ENCODE data around the gene DHX35.

The DHX35 gene

DNA sequence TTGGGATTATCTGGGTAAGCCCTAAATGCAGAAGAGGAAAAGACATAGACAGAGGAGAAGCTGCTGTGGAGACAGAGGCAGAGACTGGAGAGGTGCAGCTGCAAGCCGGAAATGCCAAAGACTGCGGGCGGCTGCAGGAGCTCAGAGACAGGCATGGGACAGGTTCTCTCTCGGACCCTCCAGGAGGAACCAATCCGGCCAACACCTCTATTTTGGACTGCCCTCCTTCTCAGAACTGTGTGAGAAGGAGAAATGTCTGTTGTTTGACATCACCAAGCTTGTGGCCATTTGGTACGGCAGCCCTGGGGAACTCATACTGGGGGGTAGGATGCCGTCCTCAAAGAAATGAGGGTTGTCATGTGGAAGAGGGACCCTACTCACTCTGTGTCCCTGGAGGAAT, 95.0 kb downstream of the DHX35 start:
- TF ChIP-seq ZNF274 (IDR thresholded peaks at IDR 0.05; ENCODE audit: low read depth, low read length): no peak
- H3K4me3 ChIP-seq (ENCODE audit: low read length): no peak overlapping the region

DNA sequence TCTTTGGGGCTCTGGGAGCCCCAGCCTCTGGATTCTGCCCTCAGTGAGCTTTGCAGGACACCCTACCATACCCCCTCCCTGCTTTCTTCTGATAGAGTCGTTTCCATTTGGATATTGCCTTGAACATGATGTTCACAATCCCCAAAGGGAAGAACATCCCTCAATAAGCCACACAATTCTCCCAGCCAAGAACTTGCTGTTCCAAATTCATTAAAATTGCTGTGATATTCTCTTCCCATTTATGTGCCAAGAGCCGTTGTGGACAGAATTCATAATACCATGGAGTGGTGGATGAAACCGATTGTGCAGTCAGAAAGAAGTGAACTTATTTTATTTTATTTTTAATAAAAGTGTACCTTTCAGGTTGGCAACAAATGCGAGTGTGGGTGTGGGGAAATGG, 95.8 kb downstream of the DHX35 start:
- H3K4me3 ChIP-seq (ENCODE audit: low read length): no peak overlapping the region
- no peak for TF ChIP-seq ZNF274 (IDR thresholded peaks at IDR 0.05; ENCODE audit: low read depth, low read length)

DNA sequence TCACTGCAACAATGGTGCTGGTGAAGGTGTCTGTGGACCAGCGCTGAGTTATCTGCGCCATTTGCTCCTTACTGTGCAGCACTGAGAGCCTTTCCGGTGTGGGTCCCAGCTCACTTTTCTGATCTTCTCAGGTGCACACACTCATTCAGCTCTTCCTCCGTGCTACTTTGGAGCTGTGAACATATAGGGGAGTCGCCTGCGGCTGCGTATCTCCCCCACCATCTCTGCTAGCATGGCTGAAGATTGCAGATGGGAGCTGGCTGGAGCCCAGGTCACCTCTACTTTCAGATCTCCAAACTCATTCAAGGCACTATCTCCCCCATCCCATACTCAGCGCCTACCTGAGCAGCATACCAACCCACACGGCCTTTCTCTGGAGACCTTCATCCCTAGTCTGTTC, 96.9 kb downstream of the DHX35 start:
- no peak for TF ChIP-seq ZNF274 (IDR thresholded peaks at IDR 0.05; ENCODE audit: low read depth, low read length)
- H3K4me3 ChIP-seq (ENCODE audit: low read length): no peak overlapping the region

DNA sequence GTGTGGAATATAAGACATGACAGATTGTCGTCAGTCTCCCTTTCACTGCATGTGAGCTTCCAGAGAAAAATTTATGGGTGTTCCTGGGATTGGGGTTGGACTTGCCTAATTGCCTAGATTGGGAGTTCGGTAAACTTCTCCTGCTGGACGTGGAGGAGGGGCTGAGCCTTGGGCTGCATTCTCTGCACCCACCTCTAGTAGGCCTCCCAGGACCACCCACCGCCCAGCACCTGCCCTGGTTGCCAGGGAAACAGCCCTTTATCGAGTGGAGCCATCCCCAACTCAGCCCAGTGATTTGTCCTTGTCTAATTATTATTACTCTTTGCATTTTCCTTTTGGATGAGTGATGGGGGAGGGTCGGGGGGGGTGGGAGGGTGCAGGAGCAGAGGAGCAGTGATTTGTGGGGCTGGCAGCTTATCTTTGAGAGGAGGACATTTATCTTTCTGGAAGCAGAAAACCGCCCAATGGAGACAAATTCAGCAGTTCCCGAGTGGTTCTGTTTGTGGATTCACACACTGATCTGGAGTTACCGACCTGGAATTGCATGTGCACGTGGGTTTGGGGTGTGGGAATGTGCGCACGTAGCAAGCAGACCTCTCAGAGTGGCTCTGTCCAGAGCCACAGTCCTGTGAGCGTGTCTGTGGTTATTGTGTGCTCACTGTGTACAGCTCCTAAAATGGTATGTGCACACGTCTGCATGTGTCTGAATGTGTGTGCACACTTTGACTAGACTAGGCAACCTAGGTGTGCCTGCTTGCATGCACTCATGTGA, 104.5 kb downstream of the DHX35 start:
- TF ChIP-seq ZNF274 (IDR thresholded peaks at IDR 0.05; ENCODE audit: low read depth, low read length): no peak

DNA sequence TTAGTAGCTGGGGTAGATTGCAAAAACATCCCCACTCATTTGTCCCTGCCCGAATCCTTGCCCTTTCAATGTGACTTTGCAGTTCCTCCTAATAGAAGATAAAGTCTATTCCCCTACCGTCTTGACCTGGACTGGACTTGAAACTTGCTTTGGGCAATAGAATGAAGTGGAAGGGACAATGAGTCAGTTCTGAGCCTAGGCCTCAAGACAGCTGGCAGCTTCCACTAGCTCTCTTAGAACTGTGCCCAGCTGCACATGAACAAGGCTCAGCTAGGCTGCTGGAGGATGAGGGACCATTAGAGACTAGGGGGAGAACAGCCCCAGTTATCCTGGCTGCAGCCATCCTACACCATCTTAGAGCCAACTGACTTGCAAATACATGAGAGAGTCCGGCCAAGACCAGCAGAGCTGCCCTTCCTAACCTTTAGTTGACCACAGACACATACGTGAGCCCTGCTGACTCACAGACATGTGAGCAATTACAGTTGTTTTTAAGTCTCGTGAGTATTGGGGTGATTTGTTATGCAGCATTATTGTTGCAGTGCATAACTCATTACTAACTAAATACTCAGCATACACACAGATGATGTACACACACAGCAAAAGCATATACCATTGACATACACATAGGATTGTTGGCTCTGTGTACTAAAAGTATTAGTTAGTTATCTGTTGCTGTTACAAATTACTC, 105.5 kb downstream of the DHX35 start:
- no peak overlapping the region for H3K4me3 ChIP-seq (ENCODE audit: low read length)
- TF ChIP-seq ZNF274 (IDR thresholded peaks at IDR 0.05; ENCODE audit: low read depth, low read length): no peak

More for the DNA sequence above, 104.5 kb downstream of the DHX35 start:
- no peak overlapping the region for H3K4me3 ChIP-seq (ENCODE audit: low read length)

DNA sequence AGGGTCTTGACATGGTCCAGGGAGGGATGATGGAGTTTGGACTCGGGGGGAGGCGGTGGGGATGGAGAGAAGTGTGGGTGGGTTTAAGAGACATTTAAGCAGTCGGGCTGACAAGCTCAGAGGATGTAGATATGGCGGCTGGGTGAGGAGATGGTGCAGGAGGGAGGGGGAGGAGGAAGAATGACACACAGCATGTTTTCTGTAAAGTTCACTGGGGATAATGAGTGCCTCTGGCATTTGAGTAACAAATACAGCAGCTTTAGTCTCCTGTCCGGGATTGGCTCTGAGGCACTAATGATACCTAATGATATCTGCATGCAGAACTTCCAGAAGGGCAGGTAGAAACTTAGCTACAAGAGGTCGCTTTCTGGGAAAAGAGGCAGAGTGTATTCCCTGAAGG, 107.8 kb downstream of the DHX35 start:
- TF ChIP-seq ZNF274 (IDR thresholded peaks at IDR 0.05; ENCODE audit: low read depth, low read length): no peak
- no peak overlapping the region for H3K4me3 ChIP-seq (ENCODE audit: low read length)

DNA sequence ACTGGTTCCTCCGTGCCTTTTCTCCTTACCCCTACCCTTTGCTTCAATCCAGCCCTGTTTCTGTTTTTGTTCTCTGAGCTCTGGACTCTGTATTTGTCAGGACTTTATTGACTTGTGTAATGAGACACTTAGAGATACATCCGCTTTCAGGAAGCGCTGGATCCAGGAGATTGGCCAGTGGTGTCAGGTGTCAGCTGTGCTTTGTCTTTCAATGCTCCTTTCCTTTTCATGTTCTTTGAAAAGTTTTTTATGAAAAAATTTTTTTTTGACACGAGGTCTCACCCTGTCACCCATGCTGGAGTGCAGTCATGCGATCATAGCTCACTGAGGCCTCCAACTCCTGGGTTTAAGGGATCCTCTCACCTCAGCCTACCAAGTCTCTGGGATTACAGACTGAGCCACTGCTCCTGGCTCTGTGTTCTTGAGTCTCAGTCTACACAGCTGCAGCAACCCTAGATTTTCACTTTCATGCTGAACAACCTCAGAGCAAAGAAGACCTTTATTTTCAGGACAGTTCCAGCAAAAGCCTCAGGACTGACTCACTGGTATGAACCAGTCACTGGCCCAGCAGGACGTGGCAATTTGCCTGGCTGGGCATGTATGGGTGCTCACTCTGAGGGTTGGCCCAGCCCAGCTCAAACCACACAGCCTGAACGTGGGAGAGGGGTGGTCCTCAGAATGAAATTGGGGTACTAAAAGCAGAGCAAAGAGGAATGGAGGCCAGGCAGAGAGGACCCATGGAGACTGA, 108.5 kb downstream of the DHX35 start:
- TF ChIP-seq ZNF274 (IDR thresholded peaks at IDR 0.05; ENCODE audit: low read depth, low read length): no peak
- no peak overlapping the region for H3K4me3 ChIP-seq (ENCODE audit: low read length)

DNA sequence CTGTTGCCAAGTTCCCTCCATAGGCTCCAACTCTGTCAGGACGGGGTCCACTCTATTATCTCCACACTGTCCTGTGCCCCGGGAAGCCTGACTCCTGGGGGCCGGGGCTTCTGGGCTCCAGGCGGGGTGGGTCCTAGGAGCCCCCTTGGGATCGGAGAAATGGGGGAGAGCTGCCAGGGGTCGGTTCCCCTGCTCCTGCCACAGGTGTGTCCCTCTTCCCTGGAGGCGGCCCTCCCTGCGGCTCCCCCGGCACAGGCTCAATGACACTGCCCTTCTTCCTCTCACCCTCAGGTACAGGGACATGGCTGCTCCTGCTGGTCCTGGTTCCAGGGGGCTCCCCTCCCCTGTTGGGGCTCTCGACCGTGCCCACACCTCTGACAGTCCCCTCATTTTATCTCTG, 110.0 kb downstream of the DHX35 start:
- no peak overlapping the region for H3K4me3 ChIP-seq (ENCODE audit: low read length)
- no peak for TF ChIP-seq ZNF274 (IDR thresholded peaks at IDR 0.05; ENCODE audit: low read depth, low read length)

DNA sequence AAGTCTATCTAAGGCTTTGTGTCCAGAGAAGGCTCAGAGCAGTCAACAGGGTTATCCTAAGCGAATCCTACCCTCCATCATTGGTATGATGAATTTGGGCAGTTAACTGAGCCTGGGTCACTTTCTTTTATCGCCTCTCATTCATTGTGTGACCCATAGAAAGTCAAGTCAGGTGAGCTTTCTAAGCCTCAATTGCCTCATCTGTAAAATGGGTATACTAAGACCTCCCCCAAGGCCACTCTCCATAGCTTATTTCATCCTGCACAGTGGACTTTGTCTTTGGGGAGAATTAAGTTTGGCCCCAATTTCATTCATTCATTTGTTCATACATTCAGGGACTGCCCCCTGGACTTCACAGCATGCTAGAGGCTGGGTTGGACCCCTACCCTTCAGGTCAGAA, 110.5 kb downstream of the DHX35 start:
- TF ChIP-seq ZNF274 (IDR thresholded peaks at IDR 0.05; ENCODE audit: low read depth, low read length): no peak
- H3K4me3 ChIP-seq (ENCODE audit: low read length): no peak overlapping the region

DNA sequence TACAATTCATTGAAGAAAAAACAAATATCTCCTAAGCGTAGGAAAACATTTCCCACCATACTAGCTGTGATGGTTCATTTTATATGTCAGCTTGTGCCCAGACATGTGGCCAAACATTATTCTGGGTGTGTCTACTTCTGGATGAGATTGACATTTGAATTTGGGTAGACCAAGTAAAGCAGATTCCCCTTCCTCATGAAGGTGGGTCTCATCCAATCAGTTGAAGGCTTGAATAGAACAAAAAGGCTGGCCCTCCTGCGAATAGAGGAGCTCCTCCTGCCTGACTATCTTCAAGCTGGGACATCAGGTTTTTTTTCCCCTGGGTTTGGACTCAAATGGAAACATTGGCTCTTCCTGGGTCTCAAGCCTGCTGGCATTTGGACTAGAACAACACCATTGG, 113.6 kb downstream of the DHX35 start:
- no peak overlapping the region for H3K4me3 ChIP-seq (ENCODE audit: low read length)
- no peak for TF ChIP-seq ZNF274 (IDR thresholded peaks at IDR 0.05; ENCODE audit: low read depth, low read length)

DNA sequence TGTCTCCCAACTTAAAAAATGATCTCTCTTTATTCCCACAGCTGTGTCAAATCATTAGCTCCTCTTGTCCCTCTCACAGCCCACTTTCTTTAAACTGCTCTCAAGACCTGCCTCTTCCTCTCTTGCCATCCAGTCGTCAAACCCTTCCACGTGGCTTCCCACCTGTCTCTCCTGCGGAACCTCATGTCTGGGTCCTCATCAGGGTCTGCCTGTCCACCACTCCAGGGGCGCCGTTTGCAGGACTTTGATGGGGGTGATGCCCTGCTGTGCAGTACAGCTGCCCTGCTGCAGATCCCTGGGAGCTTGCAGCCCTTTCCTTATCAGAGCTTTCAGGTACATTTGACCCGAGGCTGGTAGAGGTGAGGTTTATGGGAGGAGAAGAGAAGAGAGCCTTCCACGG, 114.8 kb downstream of the DHX35 start:
- no peak for TF ChIP-seq ZNF274 (IDR thresholded peaks at IDR 0.05; ENCODE audit: low read depth, low read length)
- no peak overlapping the region for H3K4me3 ChIP-seq (ENCODE audit: low read length)

DNA sequence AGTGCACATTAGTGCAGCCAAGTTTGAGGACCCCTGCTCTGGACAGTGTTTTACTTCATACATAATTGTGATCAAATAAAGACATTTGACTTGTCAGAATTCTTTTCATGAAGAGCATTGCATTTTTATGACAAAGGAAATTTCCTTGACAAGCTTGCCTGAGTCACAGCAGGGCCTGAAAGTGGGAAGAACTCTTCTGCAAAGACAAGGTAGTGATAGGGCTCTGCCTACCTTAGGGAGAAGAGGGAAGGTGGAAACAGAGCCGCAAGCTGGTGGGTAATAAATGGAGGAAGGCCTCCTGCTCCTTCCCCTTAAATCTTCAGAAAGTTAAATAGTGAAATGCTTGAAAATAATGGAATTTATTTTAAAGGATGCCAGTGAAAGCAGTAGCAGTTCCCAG, 118.2 kb downstream of the DHX35 start:
- no peak for TF ChIP-seq ZNF274 (IDR thresholded peaks at IDR 0.05; ENCODE audit: low read depth, low read length)
- no peak overlapping the region for H3K4me3 ChIP-seq (ENCODE audit: low read length)

DNA sequence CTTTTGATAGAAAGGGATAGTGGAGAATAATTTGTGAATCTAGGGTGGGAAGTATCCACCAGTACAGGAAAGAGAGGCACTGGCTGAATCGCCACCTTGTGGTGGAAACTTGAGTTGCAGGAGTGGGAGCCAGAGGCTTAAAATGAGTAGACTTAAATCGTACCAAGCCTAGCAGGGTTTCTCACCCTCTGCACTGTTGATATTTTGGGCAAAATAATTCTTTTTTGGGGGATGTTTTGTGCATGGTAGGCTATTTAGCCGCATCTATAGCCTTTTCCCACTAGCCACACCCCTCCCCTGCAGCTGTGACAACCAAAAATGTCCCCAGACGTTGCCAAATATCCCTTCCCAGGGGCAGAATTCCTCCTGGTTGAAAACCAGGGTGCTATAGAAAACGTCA, 119.1 kb downstream of the DHX35 start:
- no peak for TF ChIP-seq ZNF274 (IDR thresholded peaks at IDR 0.05; ENCODE audit: low read depth, low read length)
- H3K4me3 ChIP-seq (ENCODE audit: low read length): no peak overlapping the region

DNA sequence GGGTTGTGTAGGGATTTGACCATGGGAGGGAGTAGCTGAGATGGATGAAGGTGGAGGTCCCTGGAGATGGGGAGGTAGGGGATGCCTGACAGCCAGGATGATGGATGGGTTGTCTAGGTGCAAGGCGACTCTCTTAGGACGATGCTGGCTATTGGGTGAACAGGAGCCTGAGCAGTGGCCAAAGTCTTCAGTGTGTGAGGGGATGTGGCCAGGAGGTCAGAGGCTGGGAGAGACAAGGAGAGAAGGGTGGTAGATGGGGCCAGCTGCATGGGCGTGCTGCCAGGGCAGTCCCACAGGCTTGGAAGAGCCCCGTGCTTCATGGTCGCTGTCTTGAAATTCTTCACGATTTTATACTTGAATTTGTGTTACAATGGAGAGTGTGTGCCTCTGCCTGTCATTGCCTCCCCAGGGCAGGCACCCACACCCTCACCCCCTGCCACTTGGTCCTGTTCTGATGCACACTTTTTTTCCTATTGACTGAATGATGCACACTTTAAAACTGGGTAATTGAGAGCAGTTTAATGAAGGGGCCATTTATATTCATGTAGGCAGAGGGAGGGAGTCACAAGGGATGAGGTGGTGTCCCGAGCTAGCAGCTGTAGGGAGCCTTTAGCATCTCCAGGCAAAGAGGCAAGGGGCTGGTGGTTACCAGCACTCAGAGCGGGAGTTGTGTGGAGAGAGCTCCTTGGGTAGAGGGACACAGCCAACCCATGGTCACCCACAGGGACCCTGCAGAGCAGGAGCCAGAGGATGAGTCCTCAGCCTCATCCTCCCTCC, 120.7 kb downstream of the DHX35 start:
- H3K4me3 ChIP-seq (ENCODE audit: low read length): no peak overlapping the region
- TF ChIP-seq ZNF274 (IDR thresholded peaks at IDR 0.05; ENCODE audit: low read depth, low read length): no peak
